Colon (tissue), 2 donors: ENCODE data around the gene KHDRBS2.

Experiments
- FAIRE-seq: peaks from 2 replicates; lab custom pipeline; 2012; peaks lifted over from hg19 to GRCh38; lab: Jason Lieb, UNC
- donor health status: control.
- donor health status: control.

The KHDRBS2 gene

GRCh38 chr6:62013719-62014118 is 272.3 kb downstream of the KHDRBS2 start:
- no peak for FAIRE-seq

GRCh38 chr6:62009445-62009844 is 276.6 kb downstream of the KHDRBS2 start:
- FAIRE-seq = no peak

- no peak for FAIRE-seq
Measured at GRCh38 chr6:61989616-61990015, 296.4 kb downstream of the KHDRBS2 start.

- no peak for FAIRE-seq
Measured at GRCh38 chr6:61980622-61981021, 305.4 kb downstream of the KHDRBS2 start.

- no peak for FAIRE-seq
Measured at GRCh38 chr6:61977947-61978346, 308.1 kb downstream of the KHDRBS2 start.

- FAIRE-seq = no peak
Measured at GRCh38 chr6:61977099-61977498, 308.9 kb downstream of the KHDRBS2 start.

- FAIRE-seq = no peak
Measured at GRCh38 chr6:61959196-61959595, 326.8 kb downstream of the KHDRBS2 start.

GRCh38 chr6:61953851-61954250 is 332.2 kb downstream of the KHDRBS2 start:
- FAIRE-seq = no peak

- no peak for FAIRE-seq
Measured at GRCh38 chr6:61951586-61951985, 334.4 kb downstream of the KHDRBS2 start.

- no peak for FAIRE-seq
Measured at GRCh38 chr6:61950811-61951210, 335.2 kb downstream of the KHDRBS2 start.

- FAIRE-seq = no peak
Measured at GRCh38 chr6:61949971-61950370, 336.1 kb downstream of the KHDRBS2 start.

- no peak for FAIRE-seq
Measured at GRCh38 chr6:61949161-61949560, 336.9 kb downstream of the KHDRBS2 start.

- FAIRE-seq = no peak
Measured at GRCh38 chr6:61947311-61947947, 338.6 kb downstream of the KHDRBS2 start.

- FAIRE-seq = no peak
Measured at GRCh38 chr6:61940919-61941318, 345.1 kb downstream of the KHDRBS2 start.

- FAIRE-seq = no peak
Measured at GRCh38 chr6:61935242-61935846, 350.7 kb downstream of the KHDRBS2 start.

GRCh38 chr6:61909486-61909885 is 376.5 kb downstream of the KHDRBS2 start:
- FAIRE-seq = no peak

GRCh38 chr6:61901748-61902147 is 384.3 kb downstream of the KHDRBS2 start:
- no peak for FAIRE-seq

GRCh38 chr6:61894536-61894935 is 391.5 kb downstream of the KHDRBS2 start:
- FAIRE-seq = no peak

GRCh38 chr6:61887423-61887822 is 398.6 kb downstream of the KHDRBS2 start:
- no peak for FAIRE-seq

- FAIRE-seq = no peak
Measured at GRCh38 chr6:61886608-61887259, 399.3 kb downstream of the KHDRBS2 start.

- no peak for FAIRE-seq
Measured at GRCh38 chr6:61869632-61870400, 416.2 kb downstream of the KHDRBS2 start.

- FAIRE-seq = no peak
Measured at GRCh38 chr6:61868507-61869080, 417.4 kb downstream of the KHDRBS2 start.

- FAIRE-seq = no peak
Measured at GRCh38 chr6:61867635-61868034, 418.4 kb downstream of the KHDRBS2 start.
